HL-60 (cell line): Measurements from ENCODE around the gene GPR157.

Experiments used
- DNase-seq, 2 experiments: peaks; one replicate each; pipeline ENCODE4 v3.0.0-alpha.2; 2010 to 2020; ENCODE audit warnings: low read depth in 1 of 2, low spot score in 1 of 2
- H3K27ac ChIP-seq: fragments of 250-450 bp; sonication (Bioruptor Pico); replicated peaks from 2 replicates; pipeline ENCODE4 v1.5.1; 2020; ENCODE audit warnings: mild to moderate bottlenecking, moderate library complexity
- H3K27me3 ChIP-seq: fragments of 250-450 bp; sonication (Bioruptor Pico); 2 replicates; pipeline ENCODE4 v1.5.1; 2021; ENCODE audit warnings: mild to moderate bottlenecking, moderate library complexity; ENCODE audit not compliant: insufficient read depth, poor library complexity, severe bottlenecking
- H3K4me3 ChIP-seq: replicated peaks from 2 replicates; pipeline ENCODE4 v1.5.1; 2011; ENCODE audit warnings: mild to moderate bottlenecking, control low read depth, low read length; ENCODE audit not compliant: insufficient read depth
- CTCF ChIP-seq: IDR thresholded peaks from one replicate; pipeline ENCODE4 v1.5.1; 2011; ENCODE audit warnings: low read length, control low read depth, inconsistent platforms; ENCODE audit not compliant: insufficient read depth
- GABPA ChIP-seq: IDR thresholded peaks from 2 replicates; pipeline ENCODE4 v1.6.1; 2012; ENCODE audit warnings: low read depth
- POLR2AphosphoS5 ChIP-seq: IDR thresholded peaks from 2 replicates; pipeline ENCODE4 v1.6.1; 2012; ENCODE audit warnings: low read depth
- REST ChIP-seq: IDR thresholded peaks from 2 replicates; pipeline ENCODE4 v1.6.1; 2012; ENCODE audit warnings: low read depth; ENCODE audit not compliant: insufficient replicate concordance
- SPI1 ChIP-seq: IDR thresholded peaks from 2 replicates; pipeline ENCODE4 v1.6.1; 2012; ENCODE audit warnings: low read depth, mild to moderate bottlenecking, borderline replicate concordance
- long read RNA-seq: library from polyadenylated mRNA; unstranded; transcript quantifications from one replicate; pipeline ENCODE4 v2.0.0, GENCODE V29; 2020

Gene GPR157
- long read RNA-seq, partial matches to known transcripts, result 0 of 1 reads
- long read RNA-seq, other reads (novel, unspliced or antisense), result 1 of 1 reads

DNA sequence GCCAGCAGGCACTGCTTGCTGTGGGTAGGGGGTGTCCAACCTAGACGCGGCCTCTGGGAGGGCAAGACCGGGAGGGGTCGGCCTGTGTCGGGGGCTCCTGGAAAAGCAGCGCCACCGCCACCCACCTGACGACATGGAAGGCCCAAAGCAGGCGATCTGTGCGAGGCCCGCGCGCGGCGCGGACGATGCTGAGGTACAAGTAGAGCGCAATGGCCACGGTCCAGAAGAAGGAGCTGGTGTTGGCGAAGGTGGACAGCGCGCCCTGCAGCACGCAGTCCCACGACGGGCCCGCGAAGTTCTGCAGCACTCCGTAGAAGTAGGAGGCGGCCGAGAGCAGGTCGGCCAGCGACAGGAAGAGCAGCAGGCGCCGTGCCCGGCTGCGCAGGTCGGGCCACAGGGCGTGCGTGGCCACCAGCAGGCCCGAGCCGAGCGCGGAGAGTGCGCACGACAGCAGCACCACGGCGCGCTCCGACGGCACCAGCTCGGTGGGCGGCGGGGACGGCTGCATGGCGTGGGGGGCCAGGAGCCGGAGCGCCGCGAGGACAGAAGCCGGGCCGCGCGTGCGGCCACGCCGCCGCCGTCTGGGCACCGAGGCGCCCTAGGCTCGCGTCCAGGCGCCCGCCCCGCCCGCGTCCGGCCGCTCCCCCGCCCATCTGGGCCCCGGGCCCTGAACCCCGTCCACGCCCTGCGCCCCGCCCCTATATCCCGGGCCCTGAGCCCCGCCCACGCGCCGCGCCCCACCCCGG, at the start of gene GPR157:
TSS of gene GPR157 (minus strand) at position 583 of the 746 bp plus-strand sequence. CDS start at position 508, 75 bp downstream.
- DNase-seq, result peak; percentile 48 to 50
- Histone ChIP-seq H3K27me3 (peaks cover 8% of the 10 kb centered on the region), H3K27ac (no peak within 1 kb of the TSS), H3K4me3 (peak within 1 kb of the TSS; percentile 45)
- TF ChIP-seq CTCF (no peak), REST (no peak), GABPA (no peak), POLR2AphosphoS5 (no peak), SPI1 (no peak)

DNA sequence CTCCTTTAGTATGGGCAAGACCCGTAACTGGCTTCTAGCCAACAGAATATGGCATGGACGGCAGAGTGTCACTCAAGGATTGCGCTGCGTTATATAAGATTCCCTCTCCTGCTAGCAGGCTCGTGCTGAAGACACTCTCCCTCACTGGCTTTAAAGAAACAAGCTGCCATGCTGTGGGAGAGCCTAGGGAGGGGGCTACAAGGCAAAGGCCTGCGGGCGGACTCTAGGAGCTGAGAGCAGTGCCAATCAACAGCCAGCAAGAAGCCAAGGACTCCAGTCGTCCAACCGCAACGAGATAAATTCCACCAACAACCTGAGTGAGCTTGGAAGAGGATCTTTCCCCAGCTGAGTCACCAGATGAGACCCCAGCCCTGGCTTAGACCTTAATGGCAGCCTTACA, 45.9 kb upstream of the GPR157 start:
- DNase-seq, result no peak
- H3K4me3 ChIP-seq, result no peak overlapping the region
- TF ChIP-seq CTCF (no peak), POLR2AphosphoS5 (no peak), GABPA (no peak), SPI1 (no peak), REST (no peak)
- no peaks in the 10 kb centered on the region for H3K27me3 ChIP-seq
- H3K27ac ChIP-seq, result no peak overlapping the region

- Histone ChIP-seq H3K27me3 (no peaks in the 10 kb centered on the region), H3K27ac (no peak overlapping the region), H3K4me3 (no peak overlapping the region)
- DNase-seq, result peak in 1 of 2 experiments; percentile 18
- TF ChIP-seq GABPA, result no peak
- peak; percentile 76 for TF ChIP-seq SPI1
- TF ChIP-seq REST, result no peak
Measured at GRCh38 chr1:9174243-9174642, 45.3 kb upstream of the GPR157 start.
